Measurements from ENCODE around the gene TENM4. TPM values are rescaled to one million over a fixed set of nuclear protein-coding genes. Genes with fewer than 3 reads are reported as not detected.

Gene TENM4
- polyA plus RNA-seq, 1 experiment, result 5.5 TPM

DNA sequence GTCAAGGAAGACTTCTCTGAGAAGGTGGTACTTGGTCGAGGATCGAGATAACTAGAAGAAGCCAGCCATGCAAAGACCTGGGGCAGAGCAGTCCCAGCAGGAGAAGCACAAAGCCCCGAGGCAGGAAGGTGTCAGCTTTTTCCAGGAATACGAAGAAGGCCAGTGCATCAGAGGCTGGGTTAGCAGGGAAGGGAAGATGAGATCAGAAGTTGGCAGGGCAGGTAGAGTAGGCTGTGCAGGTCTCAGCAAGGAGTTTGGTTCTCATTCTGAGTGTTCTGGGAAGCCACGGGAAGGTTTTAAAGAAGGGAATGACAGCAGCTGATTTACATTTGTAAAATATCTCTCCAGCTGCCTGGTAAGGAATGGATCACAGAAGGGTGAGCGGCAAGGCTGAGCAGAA lies 111.3 kb downstream of the TENM4 start:
- CTCF ChIA-PET, result no interaction called here

GRCh38 chr11:79328402-79328801 lies 112.4 kb downstream of the TENM4 start:
- Histone ChIP-seq H3K27ac (ENCODE audit: low read depth, low read length) (no peak overlapping the region), H3K27me3 (ENCODE audit: control insufficient read depth, insufficient read depth, low read length) (no peaks in the 10 kb centered on the region), H3K9me3 (ENCODE audit: control insufficient read depth, insufficient read depth, low read length) (no peaks in the 10 kb centered on the region), H3K4me3 (ENCODE audit: low read depth, low read length) (no peak overlapping the region)
- POLR2A ChIA-PET, result no interaction called here
- no peak for TF ChIP-seq CTCF (IDR thresholded peaks at IDR 0.05; ENCODE audit: low read depth, low read length)
- no peak for DNase-seq (ENCODE audit: low read depth, low spot score)
- CTCF ChIA-PET, result no interaction called here

More for the DNA sequence above, 111.3 kb downstream of the TENM4 start:
- Histone ChIP-seq H3K9me3 (ENCODE audit: control insufficient read depth, insufficient read depth, low read length) (no peaks in the 10 kb centered on the region), H3K27ac (ENCODE audit: low read depth, low read length) (no peak overlapping the region), H3K4me3 (ENCODE audit: low read depth, low read length) (no peak overlapping the region), H3K27me3 (ENCODE audit: control insufficient read depth, insufficient read depth, low read length) (no peaks in the 10 kb centered on the region)
- no peak for DNase-seq (ENCODE audit: low read depth, low spot score)
- POLR2A ChIA-PET, result no interaction called here
- no peak for TF ChIP-seq CTCF (IDR thresholded peaks at IDR 0.05; ENCODE audit: low read depth, low read length)

DNA sequence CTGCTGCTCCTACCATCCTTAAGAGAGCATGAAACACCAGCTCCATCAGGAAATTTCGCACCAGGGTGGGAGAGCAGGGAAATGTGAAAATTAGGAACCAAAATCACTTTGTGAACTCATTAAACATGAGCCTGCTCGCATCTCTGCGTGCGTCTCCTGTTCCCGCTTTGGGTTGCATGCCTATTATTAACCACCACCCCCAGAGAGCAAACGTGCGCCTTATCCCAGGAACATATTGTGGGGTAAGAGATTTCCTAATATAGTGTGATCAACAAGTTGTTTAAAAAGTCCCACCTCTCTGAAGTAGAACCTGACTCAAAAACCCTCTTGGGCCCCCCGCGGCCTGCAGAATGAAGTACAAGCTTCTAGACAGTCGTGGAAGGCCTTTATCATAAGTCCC lies 115.0 kb downstream of the TENM4 start:
- Histone ChIP-seq H3K9me3 (ENCODE audit: control insufficient read depth, insufficient read depth, low read length) (no peaks in the 10 kb centered on the region), H3K27me3 (ENCODE audit: control insufficient read depth, insufficient read depth, low read length) (no peaks in the 10 kb centered on the region), H3K4me3 (ENCODE audit: low read depth, low read length) (no peak overlapping the region), H3K27ac (ENCODE audit: low read depth, low read length) (no peak overlapping the region)
- no peak for TF ChIP-seq CTCF (IDR thresholded peaks at IDR 0.05; ENCODE audit: low read depth, low read length)
- ChIA-PET POLR2A (no interaction called here), CTCF (interaction anchor here (1.4 kb wide), 1 partner anchor 9 kb away, joined by 3 read pairs; no protein-coding TSS in a partner anchor)
- no peak for DNase-seq (ENCODE audit: low read depth, low spot score)

DNA sequence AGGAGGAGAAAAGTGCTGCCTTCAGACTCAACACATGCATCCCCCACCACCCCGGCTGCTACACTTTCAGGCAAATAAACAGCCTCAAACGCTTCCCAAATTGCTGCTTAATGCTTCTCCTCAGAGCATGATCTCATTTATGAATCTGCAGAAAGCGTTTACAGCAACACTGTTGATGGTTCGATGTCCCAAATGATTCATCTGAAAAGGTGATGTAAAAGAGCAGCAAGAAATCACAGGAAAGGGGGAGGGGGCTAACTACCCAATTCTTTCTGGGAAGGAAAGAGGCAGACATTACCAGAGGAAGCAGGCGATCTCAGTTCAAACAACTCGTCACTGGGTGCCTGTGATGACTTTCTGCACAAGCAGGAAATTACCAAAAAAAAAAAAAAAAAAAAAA lies 119.6 kb downstream of the TENM4 start:
- no peak overlapping the region for H3K4me3 ChIP-seq (ENCODE audit: low read depth, low read length)
- CTCF ChIA-PET, result no interaction called here
- no peak for TF ChIP-seq CTCF (IDR thresholded peaks at IDR 0.05; ENCODE audit: low read depth, low read length)
- no peaks in the 10 kb centered on the region for H3K9me3 ChIP-seq (ENCODE audit: control insufficient read depth, insufficient read depth, low read length)
- peak; percentile 16 for DNase-seq (ENCODE audit: low read depth, low spot score)
- POLR2A ChIA-PET, result no interaction called here
- H3K27me3 ChIP-seq (ENCODE audit: control insufficient read depth, insufficient read depth, low read length), result no peaks in the 10 kb centered on the region
- peak overlapping the region; percentile 42 for H3K27ac ChIP-seq (ENCODE audit: low read depth, low read length)

- Histone ChIP-seq H3K4me3 (ENCODE audit: low read depth, low read length) (no peak overlapping the region), H3K27me3 (ENCODE audit: control insufficient read depth, insufficient read depth, low read length) (no peaks in the 10 kb centered on the region), H3K27ac (ENCODE audit: low read depth, low read length) (no peak overlapping the region), H3K9me3 (ENCODE audit: control insufficient read depth, insufficient read depth, low read length) (no peaks in the 10 kb centered on the region)
- TF ChIP-seq CTCF (IDR thresholded peaks at IDR 0.05; ENCODE audit: low read depth, low read length), result no peak
- ChIA-PET POLR2A (no interaction called here), CTCF (interaction anchor here (1.2 kb wide), 1 partner anchor 178 kb away, joined by 3 read pairs; no protein-coding TSS in a partner anchor)
- DNase-seq (ENCODE audit: low read depth, low spot score), result no peak
Observed at GRCh38 chr11:79314906-79315689, 125.7 kb downstream of the TENM4 start.
